Measurements from ENCODE around the gene PDAP1.

PDAP1 gene

DNA sequence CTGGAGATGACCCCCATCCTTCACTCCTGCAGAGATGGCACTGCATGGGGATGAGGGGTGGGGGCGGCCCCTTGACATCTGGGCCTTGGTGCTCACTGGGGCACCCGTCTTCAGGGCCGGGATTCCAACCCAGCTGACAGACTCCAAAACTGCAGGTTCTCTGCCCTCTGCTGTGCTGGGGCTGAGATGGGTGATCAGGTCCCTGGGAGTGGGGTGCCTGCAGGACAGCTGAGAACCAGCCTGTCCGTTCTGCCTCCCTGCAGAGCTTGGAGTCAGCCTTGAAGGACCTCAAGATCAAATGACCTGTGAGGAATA lies 14.3 kb downstream of the PDAP1 start:
- Histone ChIP-seq H3K9me3 (ENCODE audit: insufficient read depth, low read depth, low read length) (no peaks in the 10 kb centered on the region), H3K9ac (ENCODE audit: low read depth, low read length, poor library complexity, severe bottlenecking) (no peak overlapping the region), H2AFZ (ENCODE audit: low read length) (no peak overlapping the region), H4K20me1 (ENCODE audit: insufficient read depth, low read length, poor library complexity, severe bottlenecking) (peaks cover 5% of the 10 kb centered on the region), H3F3A (ENCODE audit: low read depth) (no peaks in the 10 kb centered on the region), H3K79me2 (ENCODE audit: insufficient read depth, low read length) (no peaks in the 10 kb centered on the region), H3K4me1 (ENCODE audit: insufficient read depth, low read length, poor library complexity, severe bottlenecking) (no peaks in the 10 kb centered on the region), H3K4me3 (ENCODE audit: low read length, poor library complexity, severe bottlenecking) (no peak overlapping the region), H3K9me2 (replicated peaks; ENCODE audit: low read depth, low read length) (no peaks in the 10 kb centered on the region), H3K36me3 (ENCODE audit: insufficient read depth, low read length) (peaks cover 89% of the 10 kb centered on the region; the same call in 1 of the 2 replicates), H3K4me2 (ENCODE audit: low read depth, low read length, poor library complexity, severe bottlenecking) (no peak overlapping the region), H3K27me3 (ENCODE audit: insufficient read depth, low read length, poor library complexity, severe bottlenecking) (no peaks in the 10 kb centered on the region)
- TF ChIP-seq CTCF (conservative IDR thresholded peaks at IDR 0.05; ENCODE audit: low read length) (no peak), EZH2phosphoT487 (IDR thresholded peaks at IDR 0.05; ENCODE audit: borderline replicate concordance) (no peak)

GRCh38 chr7:99393355-99394187 lies 14.8 kb downstream of the PDAP1 start:
- Histone ChIP-seq H3K36me3 (ENCODE audit: insufficient read depth, low read length) (peaks cover 83% of the 10 kb centered on the region; the same call in 1 of the 2 replicates), H3K4me1 (ENCODE audit: insufficient read depth, low read length, poor library complexity, severe bottlenecking) (no peaks in the 10 kb centered on the region), H3K79me2 (ENCODE audit: insufficient read depth, low read length) (no peaks in the 10 kb centered on the region), H3F3A (ENCODE audit: low read depth) (no peaks in the 10 kb centered on the region), H3K4me2 (ENCODE audit: low read depth, low read length, poor library complexity, severe bottlenecking) (no peak overlapping the region), H2AFZ (ENCODE audit: low read length) (no peak overlapping the region), H3K4me3 (ENCODE audit: low read length, poor library complexity, severe bottlenecking) (no peak overlapping the region), H3K9me2 (replicated peaks; ENCODE audit: low read depth, low read length) (no peaks in the 10 kb centered on the region), H3K9ac (ENCODE audit: low read depth, low read length, poor library complexity, severe bottlenecking) (no peak overlapping the region), H4K20me1 (ENCODE audit: insufficient read depth, low read length, poor library complexity, severe bottlenecking) (peaks cover under 1% of the 10 kb centered on the region), H3K27me3 (ENCODE audit: insufficient read depth, low read length, poor library complexity, severe bottlenecking) (no peaks in the 10 kb centered on the region), H3K9me3 (ENCODE audit: insufficient read depth, low read depth, low read length) (no peaks in the 10 kb centered on the region)
- TF ChIP-seq EZH2phosphoT487 (IDR thresholded peaks at IDR 0.05; ENCODE audit: borderline replicate concordance), result no peak
- no peak for TF ChIP-seq CTCF (conservative IDR thresholded peaks at IDR 0.05; ENCODE audit: low read length)

- Histone ChIP-seq H4K20me1 (ENCODE audit: insufficient read depth, low read length, poor library complexity, severe bottlenecking) (no peaks in the 10 kb centered on the region), H2AFZ (ENCODE audit: low read length) (no peak overlapping the region), H3K4me3 (ENCODE audit: low read length, poor library complexity, severe bottlenecking) (no peak overlapping the region), H3K9me3 (ENCODE audit: insufficient read depth, low read depth, low read length) (no peaks in the 10 kb centered on the region), H3K27me3 (ENCODE audit: insufficient read depth, low read length, poor library complexity, severe bottlenecking) (no peaks in the 10 kb centered on the region), H3K4me1 (ENCODE audit: insufficient read depth, low read length, poor library complexity, severe bottlenecking) (no peaks in the 10 kb centered on the region), H3K4me2 (ENCODE audit: low read depth, low read length, poor library complexity, severe bottlenecking) (no peak overlapping the region), H3K9me2 (replicated peaks; ENCODE audit: low read depth, low read length) (no peaks in the 10 kb centered on the region), H3K79me2 (ENCODE audit: insufficient read depth, low read length) (no peaks in the 10 kb centered on the region), H3F3A (ENCODE audit: low read depth) (no peaks in the 10 kb centered on the region), H3K36me3 (ENCODE audit: insufficient read depth, low read length) (peaks cover 83% of the 10 kb centered on the region; the same call in 1 of the 2 replicates), H3K9ac (ENCODE audit: low read depth, low read length, poor library complexity, severe bottlenecking) (no peak overlapping the region)
- no peak for TF ChIP-seq EZH2phosphoT487 (IDR thresholded peaks at IDR 0.05; ENCODE audit: borderline replicate concordance)
- TF ChIP-seq CTCF (conservative IDR thresholded peaks at IDR 0.05; ENCODE audit: low read length), result no peak
Observed at GRCh38 chr7:99392659-99393354, 15.6 kb downstream of the PDAP1 start.

All from Loucy (cell line).